ENCODE data around the gene TOX2. TPM values are rescaled to one million over a fixed set of nuclear protein-coding genes. Genes with fewer than 3 reads are reported as not detected.

The TOX2 gene
- total RNA-seq, 1 experiment from 2014 or later: not detected

DNA sequence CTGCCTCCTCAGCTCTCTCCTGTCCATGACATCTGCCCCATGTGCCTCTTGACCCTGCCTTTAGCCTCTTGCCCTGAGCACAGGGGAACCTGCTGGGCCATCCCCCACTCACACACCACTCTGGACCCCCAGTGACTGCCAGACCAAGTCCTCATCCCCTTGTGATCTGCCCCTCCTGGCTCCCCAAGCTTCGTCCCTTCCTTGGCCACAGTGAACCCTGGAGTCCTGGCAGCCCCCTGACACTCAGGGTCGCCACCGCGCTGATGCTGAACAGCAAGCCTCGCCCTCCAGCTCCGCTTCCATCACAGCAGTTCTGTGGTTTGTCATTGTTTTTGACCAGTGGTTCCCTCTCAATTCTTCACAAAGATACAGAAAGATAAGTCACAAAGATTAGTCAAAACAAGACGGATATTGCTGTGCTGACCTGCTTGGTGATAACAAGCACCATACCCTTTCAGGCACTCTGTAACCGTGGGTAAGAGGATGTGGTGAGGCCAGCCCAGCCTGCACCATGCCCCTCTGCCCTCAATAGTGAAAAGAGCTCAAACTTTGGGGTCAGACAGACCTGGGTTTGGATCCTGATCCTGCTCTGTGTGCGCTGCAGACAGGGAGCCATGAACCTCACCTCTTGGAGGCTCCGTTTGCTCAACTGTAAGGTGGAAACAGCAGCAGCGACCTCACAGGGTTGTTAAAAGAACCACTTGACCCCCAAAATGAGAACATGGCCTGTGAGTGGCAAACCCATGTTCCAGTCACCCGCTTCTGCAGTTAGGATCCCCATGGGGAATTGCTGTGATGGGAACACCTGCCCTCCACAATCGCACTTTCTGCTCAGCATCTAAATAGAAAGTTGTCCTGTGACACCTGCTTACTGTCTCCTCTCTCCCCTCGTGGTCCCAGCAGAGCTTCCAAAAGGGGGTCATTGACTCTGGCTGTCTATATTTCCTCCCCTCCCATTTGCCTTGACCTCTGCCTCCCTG is 114.5 kb downstream of the TOX2 start:
- Mint-ChIP-seq H3K36me3 (ENCODE audit: insufficient read depth, unreplicated experiment) (no peaks in the 10 kb centered on the region), H3K4me3 (ENCODE audit: low read depth, unreplicated experiment) (no peak overlapping the region), H3K9me3 (ENCODE audit: low read depth, unreplicated experiment) (no peaks in the 10 kb centered on the region), H3K27ac (ENCODE audit: unreplicated experiment) (no peak overlapping the region), H3K4me1 (ENCODE audit: low read depth, unreplicated experiment) (no peaks in the 10 kb centered on the region), H3K27me3 (ENCODE audit: unreplicated experiment) (peaks cover 92% of the 10 kb centered on the region)
- TF ChIP-seq, protein P1, sequence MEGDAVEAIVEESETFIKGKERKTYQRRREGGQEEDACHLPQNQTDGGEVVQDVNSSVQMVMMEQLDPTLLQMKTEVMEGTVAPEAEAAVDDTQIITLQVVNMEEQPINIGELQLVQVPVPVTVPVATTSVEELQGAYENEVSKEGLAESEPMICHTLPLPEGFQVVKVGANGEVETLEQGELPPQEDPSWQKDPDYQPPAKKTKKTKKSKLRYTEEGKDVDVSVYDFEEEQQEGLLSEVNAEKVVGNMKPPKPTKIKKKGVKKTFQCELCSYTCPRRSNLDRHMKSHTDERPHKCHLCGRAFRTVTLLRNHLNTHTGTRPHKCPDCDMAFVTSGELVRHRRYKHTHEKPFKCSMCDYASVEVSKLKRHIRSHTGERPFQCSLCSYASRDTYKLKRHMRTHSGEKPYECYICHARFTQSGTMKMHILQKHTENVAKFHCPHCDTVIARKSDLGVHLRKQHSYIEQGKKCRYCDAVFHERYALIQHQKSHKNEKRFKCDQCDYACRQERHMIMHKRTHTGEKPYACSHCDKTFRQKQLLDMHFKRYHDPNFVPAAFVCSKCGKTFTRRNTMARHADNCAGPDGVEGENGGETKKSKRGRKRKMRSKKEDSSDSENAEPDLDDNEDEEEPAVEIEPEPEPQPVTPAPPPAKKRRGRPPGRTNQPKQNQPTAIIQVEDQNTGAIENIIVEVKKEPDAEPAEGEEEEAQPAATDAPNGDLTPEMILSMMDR (IDR thresholded peaks at IDR 0.05; ENCODE audit: unreplicated experiment): no peak
- DNase-seq: no peak
- no TSS peak for BruUV-seq (replicated peaks)
- intact Hi-C loops (cut with micrococcal nuclease; ENCODE audit: unreplicated experiment): no loop called here
- CTCF ChIA-PET: interaction anchor here (1.8 kb wide), 1 partner anchor 10 kb away, joined by 4 read pairs; no protein-coding TSS in a partner anchor

DNA sequence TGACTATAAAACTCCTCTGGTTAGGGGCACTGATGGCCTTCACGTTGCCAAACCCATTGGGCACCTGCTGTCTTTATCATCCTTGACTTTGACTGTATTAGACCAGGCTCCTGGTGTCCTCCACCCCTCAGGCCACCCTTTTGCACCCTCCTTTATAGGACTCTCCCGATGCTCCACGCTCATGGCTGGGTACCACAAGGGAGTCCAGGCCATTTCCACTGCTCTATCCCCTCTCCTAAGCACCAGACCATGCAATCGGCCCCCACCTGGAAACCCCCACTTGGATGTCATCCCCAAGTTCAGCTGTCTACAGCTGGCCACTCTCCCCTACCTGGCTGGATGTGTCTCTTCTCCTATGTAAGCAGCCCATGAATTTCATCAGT is 115.2 kb downstream of the TOX2 start:
- CTCF ChIA-PET: interaction anchor here (1.8 kb wide), 1 partner anchor 9 kb away, joined by 4 read pairs; no protein-coding TSS in a partner anchor
- no TSS peak for BruUV-seq (replicated peaks)
- DNase-seq: no peak
- Mint-ChIP-seq H3K27me3 (ENCODE audit: unreplicated experiment) (peaks cover 92% of the 10 kb centered on the region), H3K27ac (ENCODE audit: unreplicated experiment) (no peak overlapping the region), H3K36me3 (ENCODE audit: insufficient read depth, unreplicated experiment) (no peaks in the 10 kb centered on the region), H3K9me3 (ENCODE audit: low read depth, unreplicated experiment) (no peaks in the 10 kb centered on the region), H3K4me1 (ENCODE audit: low read depth, unreplicated experiment) (no peaks in the 10 kb centered on the region), H3K4me3 (ENCODE audit: low read depth, unreplicated experiment) (no peak overlapping the region)
- intact Hi-C loops (cut with micrococcal nuclease; ENCODE audit: unreplicated experiment): no loop called here
- TF ChIP-seq, protein P1 (IDR thresholded peaks at IDR 0.05; ENCODE audit: unreplicated experiment): no peak

DNA sequence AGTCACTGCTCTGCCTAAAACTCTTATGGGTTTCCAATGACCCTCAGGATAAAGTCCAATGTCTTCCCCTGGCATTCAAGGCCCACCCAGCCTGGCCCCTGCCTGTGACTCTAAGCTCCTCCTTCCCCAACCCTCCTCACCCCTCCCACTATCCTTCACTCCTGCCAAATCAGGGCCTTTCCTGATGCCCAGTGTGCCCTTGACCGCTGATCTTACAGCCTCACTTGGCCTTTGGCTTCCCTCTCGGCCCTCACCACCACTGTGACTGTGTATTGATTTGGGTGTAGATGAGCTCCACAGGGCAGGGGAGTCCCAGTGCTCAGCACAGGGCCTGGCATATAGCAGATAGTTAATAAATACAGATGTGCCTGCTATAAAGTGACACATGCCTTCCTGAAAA is 115.7 kb downstream of the TOX2 start:
- Mint-ChIP-seq H3K4me1 (ENCODE audit: low read depth, unreplicated experiment) (no peaks in the 10 kb centered on the region), H3K27me3 (ENCODE audit: unreplicated experiment) (peaks cover 92% of the 10 kb centered on the region), H3K27ac (ENCODE audit: unreplicated experiment) (no peak overlapping the region), H3K36me3 (ENCODE audit: insufficient read depth, unreplicated experiment) (no peaks in the 10 kb centered on the region), H3K4me3 (ENCODE audit: low read depth, unreplicated experiment) (no peak overlapping the region), H3K9me3 (ENCODE audit: low read depth, unreplicated experiment) (no peaks in the 10 kb centered on the region)
- TF ChIP-seq, protein P1 (IDR thresholded peaks at IDR 0.05; ENCODE audit: unreplicated experiment): no peak
- intact Hi-C loops (cut with micrococcal nuclease; ENCODE audit: unreplicated experiment): no loop called here
- no TSS peak for BruUV-seq (replicated peaks)
- CTCF ChIA-PET: interaction anchor here (0.9 to 1.8 kb wide), 2 partner anchors 9 to 10 kb away, joined by 3 to 4 read pairs; no protein-coding TSS in a partner anchor
- DNase-seq: no peak

DNA sequence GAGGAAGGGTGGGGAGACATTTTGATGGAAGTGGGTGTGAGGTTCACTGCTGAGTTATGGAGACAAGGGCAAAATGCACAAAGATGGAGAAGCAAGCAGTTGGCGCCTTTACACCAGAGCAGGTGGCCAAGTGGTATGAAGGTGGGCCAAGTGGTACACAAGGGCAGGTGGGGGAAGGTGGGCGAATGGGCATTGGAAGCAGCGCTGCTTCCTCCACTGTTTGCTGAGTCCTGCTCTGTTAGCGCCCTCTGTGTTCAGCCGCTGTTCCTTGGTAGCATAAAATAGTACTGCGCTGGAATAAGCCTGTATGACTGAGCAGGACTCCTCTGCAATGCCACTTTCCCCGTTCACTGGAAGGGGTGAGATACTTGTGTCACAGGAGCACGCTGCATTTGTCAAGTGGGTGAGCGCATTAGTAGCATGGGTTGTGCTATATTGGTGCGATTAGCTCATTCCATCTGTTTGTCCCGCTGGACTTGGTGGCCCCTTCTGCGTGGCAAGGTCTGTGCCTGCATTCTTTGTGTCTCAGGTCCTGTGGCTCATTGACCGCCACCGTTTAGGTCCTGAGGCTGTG is 116.4 kb downstream of the TOX2 start:
- H3K4me1 Mint-ChIP-seq (ENCODE audit: low read depth, unreplicated experiment): no peaks in the 10 kb centered on the region
- no peak overlapping the region for H3K27ac Mint-ChIP-seq (ENCODE audit: unreplicated experiment)
- H3K9me3 Mint-ChIP-seq (ENCODE audit: low read depth, unreplicated experiment): no peaks in the 10 kb centered on the region
- peaks cover 96% of the 10 kb centered on the region for H3K27me3 Mint-ChIP-seq (ENCODE audit: unreplicated experiment)
- H3K4me3 Mint-ChIP-seq (ENCODE audit: low read depth, unreplicated experiment): no peak overlapping the region
- no peak for DNase-seq
- BruUV-seq (replicated peaks): no TSS peak
- CTCF ChIA-PET: interaction anchor here (0.9 to 1.8 kb wide), 2 partner anchors 8 to 11 kb away, joined by 3 to 4 read pairs; no protein-coding TSS in a partner anchor
- TF ChIP-seq, protein P1 (IDR thresholded peaks at IDR 0.05; ENCODE audit: unreplicated experiment): no peak
- intact Hi-C loops (cut with micrococcal nuclease; ENCODE audit: unreplicated experiment): no loop called here
- no peaks in the 10 kb centered on the region for H3K36me3 Mint-ChIP-seq (ENCODE audit: insufficient read depth, unreplicated experiment)
